ENCODE data around the gene DENND2D. TPM values are rescaled to one million over a fixed set of nuclear protein-coding genes. Genes with fewer than 3 reads are reported as not detected.

Gene DENND2D
- total and polyA plus RNA-seq, 10 of the 15 experiments (the other 5 are each of a cell fraction or from before 2014, with no cell fraction given), result 149 to 375 (median 172) TPM

DNA sequence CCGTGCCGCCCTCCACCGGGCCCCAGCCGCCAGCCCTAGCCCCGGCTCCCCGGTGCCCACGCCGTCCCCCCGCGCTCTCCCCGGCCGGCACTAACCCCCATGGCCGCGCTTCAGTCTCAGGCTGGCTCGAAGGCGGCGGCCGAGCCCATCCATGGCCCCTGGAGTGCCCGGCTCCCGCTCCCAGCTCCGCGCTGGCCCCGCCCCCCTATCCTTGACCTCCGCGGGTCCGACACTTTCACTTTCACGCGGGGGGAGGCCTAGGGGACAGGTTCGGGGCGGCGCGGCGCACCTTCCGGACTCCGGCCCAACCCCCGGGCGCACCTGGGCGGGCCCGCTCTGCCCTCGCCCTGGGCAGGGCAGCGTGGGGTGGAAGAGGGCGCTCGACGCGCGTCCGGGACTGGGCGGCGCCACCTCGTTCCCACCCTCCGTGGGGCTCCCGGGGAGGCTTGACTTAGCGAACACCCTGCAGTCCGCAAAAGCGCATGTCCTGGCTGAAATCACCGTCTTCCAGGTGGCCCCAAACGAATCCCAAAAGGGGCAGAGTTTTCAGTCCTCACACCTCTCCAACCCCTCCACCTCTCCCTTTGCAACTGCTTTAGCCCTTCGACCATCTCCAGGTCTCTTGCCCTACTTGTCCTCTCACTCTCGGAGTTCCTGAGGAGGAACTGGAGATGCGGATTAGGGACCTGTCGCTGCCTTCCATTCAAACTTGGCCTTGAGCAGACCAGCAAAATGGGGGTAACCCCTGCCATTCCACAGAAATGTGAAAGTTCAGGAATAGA is 3.9 kb upstream of the DENND2D start (continued):
- TF ChIP-seq CBX5 (IDR thresholded peaks at IDR 0.05; ENCODE audit: low read depth) (no peak), CTCF (IDR thresholded peaks at IDR 0.05 in 2 of 3, conservative IDR thresholded peaks at IDR 0.05 in 1 of 3; ENCODE audit: control insufficient read depth in 2 of 3, extremely low read depth in 1 of 3, insufficient read depth in 1 of 3, low read depth in 3 of 3, low read length in 3 of 3) (peak in 1 of 3 experiments; percentile 39; a peak in 2 of 6 replicates), HCFC1 (IDR thresholded peaks at IDR 0.05; ENCODE audit: low read length) (0 out of 2 replicates have a peak, but pooled peaks have one; percentile 24), SUPT20H (IDR thresholded peaks at IDR 0.05; ENCODE audit: borderline replicate concordance, control insufficient read depth, low read depth, low read length) (no peak), SREBF1 (IDR thresholded peaks at IDR 0.05; ENCODE audit: low read length) (no peak), RELB (IDR thresholded peaks at IDR 0.05; ENCODE audit: low read depth) (no peak; the same call in 1 of the 2 replicates), PBX3 (IDR thresholded peaks at IDR 0.05; ENCODE audit: insufficient replicate concordance, low read depth, low read length) (no peak), RAD21 (IDR thresholded peaks at IDR 0.05; ENCODE audit: insufficient read depth, low read depth, low read length) (no peak), NFYA (IDR thresholded peaks at IDR 0.05; ENCODE audit: borderline replicate concordance, low read depth, low read length) (no peak), PAX5 (IDR thresholded peaks at IDR 0.05; ENCODE audit: borderline replicate concordance, low read depth, low read length) (peak; percentile 24; the same call in 1 of the 2 replicates), TCF7 (IDR thresholded peaks at IDR 0.05; ENCODE audit: borderline replicate concordance) (no peak), TAF1 (IDR thresholded peaks at IDR 0.05; ENCODE audit: borderline replicate concordance, low read depth, low read length) (0 out of 2 replicates have a peak, but pooled peaks have one; percentile 40), ATF3 (IDR thresholded peaks at IDR 0.05; ENCODE audit: borderline replicate concordance, extremely low read depth, low read depth, low read length) (no peak)
- TF ChIP-seq, protein P1, sequence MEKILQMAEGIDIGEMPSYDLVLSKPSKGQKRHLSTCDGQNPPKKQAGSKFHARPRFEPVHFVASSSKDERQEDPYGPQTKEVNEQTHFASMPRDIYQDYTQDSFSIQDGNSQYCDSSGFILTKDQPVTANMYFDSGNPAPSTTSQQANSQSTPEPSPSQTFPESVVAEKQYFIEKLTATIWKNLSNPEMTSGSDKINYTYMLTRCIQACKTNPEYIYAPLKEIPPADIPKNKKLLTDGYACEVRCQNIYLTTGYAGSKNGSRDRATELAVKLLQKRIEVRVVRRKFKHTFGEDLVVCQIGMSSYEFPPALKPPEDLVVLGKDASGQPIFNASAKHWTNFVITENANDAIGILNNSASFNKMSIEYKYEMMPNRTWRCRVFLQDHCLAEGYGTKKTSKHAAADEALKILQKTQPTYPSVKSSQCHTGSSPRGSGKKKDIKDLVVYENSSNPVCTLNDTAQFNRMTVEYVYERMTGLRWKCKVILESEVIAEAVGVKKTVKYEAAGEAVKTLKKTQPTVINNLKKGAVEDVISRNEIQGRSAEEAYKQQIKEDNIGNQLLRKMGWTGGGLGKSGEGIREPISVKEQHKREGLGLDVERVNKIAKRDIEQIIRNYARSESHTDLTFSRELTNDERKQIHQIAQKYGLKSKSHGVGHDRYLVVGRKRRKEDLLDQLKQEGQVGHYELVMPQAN (conservative IDR thresholded peaks at IDR 0.05), result peak; percentile 71
- TF ChIP-seq, protein P2, sequence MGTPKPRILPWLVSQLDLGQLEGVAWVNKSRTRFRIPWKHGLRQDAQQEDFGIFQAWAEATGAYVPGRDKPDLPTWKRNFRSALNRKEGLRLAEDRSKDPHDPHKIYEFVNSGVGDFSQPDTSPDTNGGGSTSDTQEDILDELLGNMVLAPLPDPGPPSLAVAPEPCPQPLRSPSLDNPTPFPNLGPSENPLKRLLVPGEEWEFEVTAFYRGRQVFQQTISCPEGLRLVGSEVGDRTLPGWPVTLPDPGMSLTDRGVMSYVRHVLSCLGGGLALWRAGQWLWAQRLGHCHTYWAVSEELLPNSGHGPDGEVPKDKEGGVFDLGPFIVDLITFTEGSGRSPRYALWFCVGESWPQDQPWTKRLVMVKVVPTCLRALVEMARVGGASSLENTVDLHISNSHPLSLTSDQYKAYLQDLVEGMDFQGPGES (IDR thresholded peaks at IDR 0.05), result no peak
- TF ChIP-seq, protein P3, sequence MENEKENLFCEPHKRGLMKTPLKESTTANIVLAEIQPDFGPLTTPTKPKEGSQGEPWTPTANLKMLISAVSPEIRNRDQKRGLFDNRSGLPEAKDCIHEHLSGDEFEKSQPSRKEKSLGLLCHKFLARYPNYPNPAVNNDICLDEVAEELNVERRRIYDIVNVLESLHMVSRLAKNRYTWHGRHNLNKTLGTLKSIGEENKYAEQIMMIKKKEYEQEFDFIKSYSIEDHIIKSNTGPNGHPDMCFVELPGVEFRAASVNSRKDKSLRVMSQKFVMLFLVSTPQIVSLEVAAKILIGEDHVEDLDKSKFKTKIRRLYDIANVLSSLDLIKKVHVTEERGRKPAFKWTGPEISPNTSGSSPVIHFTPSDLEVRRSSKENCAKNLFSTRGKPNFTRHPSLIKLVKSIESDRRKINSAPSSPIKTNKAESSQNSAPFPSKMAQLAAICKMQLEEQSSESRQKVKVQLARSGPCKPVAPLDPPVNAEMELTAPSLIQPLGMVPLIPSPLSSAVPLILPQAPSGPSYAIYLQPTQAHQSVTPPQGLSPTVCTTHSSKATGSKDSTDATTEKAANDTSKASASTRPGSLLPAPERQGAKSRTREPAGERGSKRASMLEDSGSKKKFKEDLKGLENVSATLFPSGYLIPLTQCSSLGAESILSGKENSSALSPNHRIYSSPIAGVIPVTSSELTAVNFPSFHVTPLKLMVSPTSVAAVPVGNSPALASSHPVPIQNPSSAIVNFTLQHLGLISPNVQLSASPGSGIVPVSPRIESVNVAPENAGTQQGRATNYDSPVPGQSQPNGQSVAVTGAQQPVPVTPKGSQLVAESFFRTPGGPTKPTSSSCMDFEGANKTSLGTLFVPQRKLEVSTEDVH (IDR thresholded peaks at IDR 0.05; ENCODE audit: low read depth, partially characterized antibody), result no peak
